Measurements from ENCODE around the gene ARL8B.
A peak's percentile ranks its signal among the peaks of the same experiment; 100 is the strongest.

Gene ARL8B

DNA sequence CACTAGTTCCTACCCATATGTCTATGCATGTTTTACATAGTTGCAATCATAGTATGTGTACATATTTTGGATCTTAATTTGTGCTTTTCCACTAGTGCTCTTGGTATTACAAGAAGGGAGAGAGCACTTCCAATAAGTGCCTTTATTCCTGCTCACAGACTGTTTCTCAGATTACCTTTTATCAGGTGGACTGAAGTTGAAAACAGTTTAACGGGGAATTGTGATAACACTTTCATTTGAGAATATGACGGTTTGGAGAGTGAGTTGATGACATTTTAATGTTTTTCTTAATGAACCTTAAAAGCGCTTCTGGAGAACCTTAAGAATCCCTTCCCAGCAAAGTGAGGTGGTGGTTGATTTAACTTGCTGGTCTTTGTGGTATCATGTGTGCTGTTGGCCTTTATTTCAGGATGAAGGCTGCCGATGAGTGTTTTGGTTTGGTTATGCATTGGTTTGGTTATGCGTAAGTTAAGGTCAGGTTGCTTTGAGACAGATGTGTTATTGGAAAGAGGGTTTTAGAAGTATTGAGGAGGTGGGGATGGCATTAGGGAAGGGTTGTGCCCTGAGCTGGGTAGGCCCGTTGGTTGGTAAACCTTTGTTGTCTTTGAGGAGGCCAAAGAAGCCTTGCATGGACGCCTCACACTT, 68.2 kb downstream of the ARL8B start:
- Histone ChIP-seq H3K4me1 (ENCODE audit: control insufficient read depth, insufficient read depth, low read length) (peaks cover 26% of the 10 kb centered on the region), H3K9ac (ENCODE audit: low read depth, low read length) (no peak overlapping the region), H3K36me3 (ENCODE audit: insufficient read depth, low read length) (peaks cover 5% of the 10 kb centered on the region), H3K27me3 (ENCODE audit: control insufficient read depth, insufficient read depth, low read length) (no peaks in the 10 kb centered on the region), H3K4me3 (ENCODE audit: low read length) (no peak overlapping the region), H3K9me3 (replicated peaks; ENCODE audit: low read length) (no peaks in the 10 kb centered on the region), H3K4me2 (ENCODE audit: low read length) (peak overlapping the region; percentile 91)

DNA sequence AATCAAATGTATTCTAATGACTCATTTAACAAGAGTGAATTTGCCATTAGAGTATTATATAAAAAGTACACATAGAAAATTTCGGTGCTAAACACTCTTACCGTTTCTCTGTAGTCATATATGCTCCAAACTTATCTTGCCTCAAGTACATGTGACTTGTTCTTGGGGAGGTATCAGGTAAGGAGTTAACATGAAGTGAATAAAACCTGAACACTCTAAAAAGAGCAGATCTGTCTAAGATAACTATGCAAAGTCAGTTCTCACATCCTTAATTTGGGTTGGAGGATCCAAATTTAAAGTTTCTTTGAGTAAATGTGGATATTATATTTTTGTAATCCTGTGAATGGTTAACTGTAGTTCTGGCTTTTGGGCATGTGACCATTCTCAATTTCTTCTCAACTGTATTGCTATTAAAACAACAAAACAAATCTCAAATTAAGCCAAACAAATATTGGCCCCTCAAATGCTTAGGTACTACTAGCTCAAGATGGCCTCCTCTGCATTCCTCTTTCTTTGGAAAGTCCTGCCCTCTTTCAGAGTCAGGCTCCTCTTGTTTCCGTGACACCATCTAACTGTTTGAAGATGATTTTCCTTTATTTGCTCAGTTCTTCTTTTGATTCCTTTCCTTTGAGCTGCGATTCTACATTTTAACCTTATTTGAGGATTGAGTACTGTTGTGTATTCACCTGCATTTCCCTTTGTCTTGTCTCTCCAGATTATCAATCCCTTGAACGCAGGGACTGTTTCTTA, 69.6 kb downstream of the ARL8B start:
- Histone ChIP-seq H3K4me3 (ENCODE audit: low read length) (no peak overlapping the region), H3K27me3 (ENCODE audit: control insufficient read depth, insufficient read depth, low read length) (no peaks in the 10 kb centered on the region), H3K36me3 (ENCODE audit: insufficient read depth, low read length) (peaks cover 5% of the 10 kb centered on the region), H3K9ac (ENCODE audit: low read depth, low read length) (no peak overlapping the region), H3K4me1 (ENCODE audit: control insufficient read depth, insufficient read depth, low read length) (peaks cover 31% of the 10 kb centered on the region), H3K4me2 (ENCODE audit: low read length) (no peak overlapping the region), H3K9me3 (replicated peaks; ENCODE audit: low read length) (no peaks in the 10 kb centered on the region)

DNA sequence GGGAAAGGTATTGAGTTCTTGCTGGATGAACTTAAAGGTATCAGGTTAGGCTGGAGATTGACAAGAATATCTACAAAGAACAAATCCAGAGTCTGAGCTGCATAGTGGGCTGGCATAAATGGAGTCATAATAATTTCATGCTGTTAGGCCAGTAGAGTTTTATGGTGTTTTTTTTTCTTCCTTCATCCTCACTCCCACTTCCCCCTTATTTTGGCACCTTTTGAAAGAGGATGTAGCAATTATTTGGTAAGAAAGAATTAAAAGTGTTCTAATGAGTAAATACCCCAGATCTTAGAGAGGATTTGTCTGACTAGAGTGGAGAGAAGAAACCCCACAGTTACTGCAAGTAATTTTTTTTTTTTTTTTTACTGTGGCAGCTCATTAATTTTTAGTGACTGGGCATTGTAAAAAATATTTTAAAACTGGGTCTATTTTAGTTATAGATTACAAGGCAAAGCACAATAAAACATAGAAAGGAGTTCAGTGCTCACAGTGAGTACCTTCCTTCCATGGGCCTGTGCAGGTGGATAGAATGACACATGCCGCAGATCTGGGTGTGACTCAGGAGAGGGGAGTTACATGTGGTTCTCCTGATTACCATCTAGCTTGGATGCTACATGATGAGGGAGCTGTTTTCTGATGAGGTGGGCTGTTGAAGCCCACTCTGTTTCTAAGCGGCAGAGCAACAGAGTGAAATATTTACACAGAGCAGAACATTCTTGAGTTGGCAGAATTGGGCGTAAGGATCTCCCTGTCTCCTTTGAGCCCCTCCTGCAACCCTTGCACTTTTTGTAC, 70.7 kb downstream of the ARL8B start:
- Histone ChIP-seq H3K4me2 (ENCODE audit: low read length) (no peak overlapping the region), H3K4me1 (ENCODE audit: control insufficient read depth, insufficient read depth, low read length) (peaks cover 38% of the 10 kb centered on the region), H3K4me3 (ENCODE audit: low read length) (no peak overlapping the region), H3K36me3 (ENCODE audit: insufficient read depth, low read length) (peaks cover 5% of the 10 kb centered on the region), H3K9ac (ENCODE audit: low read depth, low read length) (no peak overlapping the region), H3K9me3 (replicated peaks; ENCODE audit: low read length) (no peaks in the 10 kb centered on the region), H3K27me3 (ENCODE audit: control insufficient read depth, insufficient read depth, low read length) (no peaks in the 10 kb centered on the region)

DNA sequence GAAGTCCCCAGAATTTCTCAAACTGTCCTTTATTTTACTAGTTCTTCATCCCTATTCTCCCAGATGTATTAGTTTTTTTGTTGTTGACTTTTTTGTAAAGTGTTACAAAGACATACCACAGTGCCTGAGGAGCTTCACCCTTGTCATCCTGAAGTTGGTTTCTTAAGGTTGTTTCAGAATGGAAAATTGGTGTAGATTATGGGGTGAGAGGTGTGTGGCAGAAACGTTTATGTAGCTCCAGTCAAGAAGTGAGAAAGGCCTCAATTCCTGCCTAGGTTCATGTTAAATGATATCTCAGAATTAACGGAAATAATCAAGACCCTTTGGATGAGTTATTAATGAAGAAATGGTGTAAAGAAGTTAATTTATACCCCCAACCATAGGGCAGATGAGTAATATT, 72.2 kb downstream of the ARL8B start:
- Histone ChIP-seq H3K36me3 (ENCODE audit: insufficient read depth, low read length) (peaks cover 5% of the 10 kb centered on the region), H3K4me2 (ENCODE audit: low read length) (peak overlapping the region; percentile 38), H3K27me3 (ENCODE audit: control insufficient read depth, insufficient read depth, low read length) (no peaks in the 10 kb centered on the region), H3K9ac (ENCODE audit: low read depth, low read length) (no peak overlapping the region), H3K4me3 (ENCODE audit: low read length) (no peak overlapping the region), H3K9me3 (replicated peaks; ENCODE audit: low read length) (no peaks in the 10 kb centered on the region), H3K4me1 (ENCODE audit: control insufficient read depth, insufficient read depth, low read length) (peaks cover 35% of the 10 kb centered on the region)

DNA sequence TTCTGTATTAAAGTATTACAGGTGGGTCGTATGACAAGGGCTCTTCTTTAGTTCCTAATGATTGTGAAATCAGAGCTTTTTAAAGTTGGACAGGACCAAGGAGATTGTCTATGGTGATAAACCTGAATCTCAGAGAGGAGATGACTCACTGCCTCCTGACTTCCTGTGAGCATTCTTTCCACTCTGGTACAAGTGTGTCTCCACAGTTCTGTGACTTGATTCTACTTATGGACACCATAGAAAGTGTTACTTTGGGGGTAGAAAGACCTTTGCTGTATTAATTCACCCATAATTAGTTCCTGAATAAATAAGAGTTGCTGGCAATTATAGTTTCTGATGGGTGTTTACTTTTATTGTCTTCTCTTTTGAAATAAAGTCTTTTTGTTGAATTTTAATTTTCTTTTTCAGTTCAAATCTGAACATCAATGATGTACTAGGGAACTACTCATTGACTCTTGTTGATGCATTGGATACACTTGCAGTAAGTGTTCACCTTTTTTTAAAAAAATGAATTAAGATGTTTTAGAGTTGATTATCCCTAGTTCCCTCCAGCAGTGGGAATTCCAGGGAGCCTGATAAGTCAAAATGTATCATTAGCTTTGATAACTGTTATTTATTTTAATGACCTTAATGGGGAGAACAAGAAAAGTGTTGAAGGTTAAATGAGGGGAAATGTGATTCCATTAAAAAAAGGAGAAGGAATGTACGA, 72.9 kb downstream of the ARL8B start:
- H3K4me3 ChIP-seq (ENCODE audit: low read length), result no peak overlapping the region

DNA sequence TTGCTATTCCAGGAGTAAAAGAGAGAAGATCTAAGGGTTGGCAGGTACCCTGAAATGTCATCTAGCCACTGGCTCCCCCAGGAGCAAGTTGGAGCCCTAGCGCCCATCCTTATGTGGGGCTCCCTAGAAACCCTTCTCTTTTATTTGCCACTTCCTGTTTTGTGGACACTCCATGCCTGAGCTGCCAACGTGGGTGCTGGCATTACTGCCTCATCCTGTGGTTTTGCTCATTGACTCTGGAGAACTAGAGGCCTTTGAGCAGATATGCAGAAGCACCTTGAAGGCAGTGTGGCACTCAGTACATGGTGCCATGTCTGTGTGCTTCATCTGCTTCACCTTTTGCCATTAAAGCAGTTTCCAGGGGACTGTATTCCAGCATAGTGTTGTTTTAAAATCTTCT, 73.5 kb downstream of the ARL8B start:
- Histone ChIP-seq H3K4me1 (ENCODE audit: control insufficient read depth, insufficient read depth, low read length) (peaks cover 29% of the 10 kb centered on the region), H3K4me2 (ENCODE audit: low read length) (no peak overlapping the region), H3K9ac (ENCODE audit: low read depth, low read length) (no peak overlapping the region), H3K9me3 (replicated peaks; ENCODE audit: low read length) (no peaks in the 10 kb centered on the region), H3K4me3 (ENCODE audit: low read length) (peak overlapping the region; percentile 43), H3K36me3 (ENCODE audit: insufficient read depth, low read length) (peaks cover 13% of the 10 kb centered on the region), H3K27me3 (ENCODE audit: control insufficient read depth, insufficient read depth, low read length) (no peaks in the 10 kb centered on the region)

More for the DNA sequence above, 72.9 kb downstream of the ARL8B start:
- H3K4me1 ChIP-seq (ENCODE audit: control insufficient read depth, insufficient read depth, low read length), result peaks cover 35% of the 10 kb centered on the region
- no peaks in the 10 kb centered on the region for H3K27me3 ChIP-seq (ENCODE audit: control insufficient read depth, insufficient read depth, low read length)
- H3K9me3 ChIP-seq (replicated peaks; ENCODE audit: low read length), result no peaks in the 10 kb centered on the region
- no peak overlapping the region for H3K9ac ChIP-seq (ENCODE audit: low read depth, low read length)
- peak overlapping the region; percentile 38 for H3K4me2 ChIP-seq (ENCODE audit: low read length)
- H3K36me3 ChIP-seq (ENCODE audit: insufficient read depth, low read length), result peaks cover 9% of the 10 kb centered on the region

DNA sequence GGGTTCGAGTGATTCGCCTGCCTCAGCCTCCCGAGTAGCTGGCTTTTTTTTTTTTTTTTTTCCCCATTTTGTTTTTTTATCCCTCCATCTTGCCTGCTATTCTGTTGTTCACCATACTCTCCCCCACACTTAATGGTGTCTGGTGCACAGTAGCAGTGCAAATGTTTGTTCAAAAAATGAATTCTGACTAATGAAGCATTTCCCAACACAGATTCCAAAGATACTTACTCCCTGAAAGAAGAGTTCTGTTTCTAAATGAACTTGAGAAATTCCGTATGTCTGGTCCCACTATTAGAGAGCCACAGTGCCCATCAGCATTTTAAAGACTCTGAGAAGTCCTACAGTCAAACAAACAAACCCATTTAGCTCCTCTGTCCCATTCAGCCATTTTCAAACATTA, 74.9 kb downstream of the ARL8B start:
- Histone ChIP-seq H3K4me1 (ENCODE audit: control insufficient read depth, insufficient read depth, low read length) (peaks cover 29% of the 10 kb centered on the region), H3K9ac (ENCODE audit: low read depth, low read length) (no peak overlapping the region), H3K36me3 (ENCODE audit: insufficient read depth, low read length) (peaks cover 21% of the 10 kb centered on the region), H3K4me2 (ENCODE audit: low read length) (no peak overlapping the region), H3K4me3 (ENCODE audit: low read length) (no peak overlapping the region), H3K9me3 (replicated peaks; ENCODE audit: low read length) (no peaks in the 10 kb centered on the region), H3K27me3 (ENCODE audit: control insufficient read depth, insufficient read depth, low read length) (no peaks in the 10 kb centered on the region)

DNA sequence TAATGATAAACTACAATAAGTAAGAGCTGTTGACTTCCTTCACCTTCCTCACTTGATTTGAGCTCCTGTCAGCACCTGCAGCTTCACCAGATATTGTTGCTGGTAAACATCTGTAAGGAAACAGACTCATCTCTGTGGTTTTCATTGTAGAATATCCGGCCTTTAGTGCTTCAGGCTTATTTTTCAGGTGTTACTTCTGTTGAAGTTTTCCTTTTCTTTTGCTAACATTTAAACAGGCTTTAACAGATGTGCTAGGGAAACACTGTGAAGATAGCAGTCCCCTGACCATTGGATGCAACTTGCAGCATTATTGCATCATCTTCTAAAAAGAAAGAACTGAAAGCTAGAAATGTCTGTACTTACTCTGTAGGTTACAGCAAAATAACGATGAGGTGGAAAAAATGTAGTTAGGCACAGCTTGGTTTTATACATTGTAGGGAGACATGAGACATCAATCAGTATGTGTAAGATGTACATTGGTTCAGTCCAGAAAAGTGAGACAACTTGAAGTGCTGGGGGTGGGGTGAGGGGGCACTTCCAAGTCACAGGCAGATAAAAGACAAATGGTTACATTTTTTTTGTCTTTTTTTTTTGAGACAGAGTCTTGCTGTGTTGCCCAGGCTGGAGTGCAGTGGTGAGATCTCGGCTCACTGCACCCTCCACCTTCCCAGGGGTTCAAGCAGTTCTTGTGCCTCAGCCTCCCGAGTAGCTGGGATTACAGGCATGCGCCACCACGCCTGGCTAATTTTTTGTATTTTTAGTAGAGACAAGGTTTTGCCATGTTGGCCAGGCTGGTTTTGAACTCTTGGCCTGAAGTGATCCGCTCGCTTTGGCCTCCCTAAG, 75.6 kb downstream of the ARL8B start:
- H3K36me3 ChIP-seq (ENCODE audit: insufficient read depth, low read length), result peaks cover 27% of the 10 kb centered on the region
- H3K9me3 ChIP-seq (replicated peaks; ENCODE audit: low read length), result no peaks in the 10 kb centered on the region
- H3K4me1 ChIP-seq (ENCODE audit: control insufficient read depth, insufficient read depth, low read length), result peaks cover 29% of the 10 kb centered on the region
- no peak overlapping the region for H3K4me3 ChIP-seq (ENCODE audit: low read length)
- no peaks in the 10 kb centered on the region for H3K27me3 ChIP-seq (ENCODE audit: control insufficient read depth, insufficient read depth, low read length)
- H3K9ac ChIP-seq (ENCODE audit: low read depth, low read length), result no peak overlapping the region
- no peak overlapping the region for H3K4me2 ChIP-seq (ENCODE audit: low read length)

DNA sequence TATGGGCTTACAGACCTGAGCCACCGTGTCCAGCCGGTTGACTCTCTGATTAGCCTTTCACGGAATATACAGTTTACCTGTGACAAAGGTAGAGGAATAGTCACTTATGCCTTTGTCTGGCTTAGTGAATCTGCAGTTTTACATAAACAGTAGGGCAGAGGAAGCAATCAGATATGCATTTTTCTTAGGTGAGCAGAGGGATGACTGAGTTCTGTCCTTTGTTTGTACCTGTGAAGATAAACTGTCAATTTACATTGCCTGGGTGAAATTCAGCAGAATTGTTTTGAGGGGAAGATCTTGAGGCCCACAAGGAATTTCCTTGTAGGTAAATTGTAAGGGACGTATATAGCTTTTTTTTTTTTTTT, 76.2 kb downstream of the ARL8B start:
- Histone ChIP-seq H3K36me3 (ENCODE audit: insufficient read depth, low read length) (peaks cover 33% of the 10 kb centered on the region), H3K4me3 (ENCODE audit: low read length) (no peak overlapping the region), H3K27me3 (ENCODE audit: control insufficient read depth, insufficient read depth, low read length) (no peaks in the 10 kb centered on the region), H3K9me3 (replicated peaks; ENCODE audit: low read length) (no peaks in the 10 kb centered on the region), H3K4me2 (ENCODE audit: low read length) (no peak overlapping the region), H3K4me1 (ENCODE audit: control insufficient read depth, insufficient read depth, low read length) (peaks cover 29% of the 10 kb centered on the region), H3K9ac (ENCODE audit: low read depth, low read length) (no peak overlapping the region)

DNA sequence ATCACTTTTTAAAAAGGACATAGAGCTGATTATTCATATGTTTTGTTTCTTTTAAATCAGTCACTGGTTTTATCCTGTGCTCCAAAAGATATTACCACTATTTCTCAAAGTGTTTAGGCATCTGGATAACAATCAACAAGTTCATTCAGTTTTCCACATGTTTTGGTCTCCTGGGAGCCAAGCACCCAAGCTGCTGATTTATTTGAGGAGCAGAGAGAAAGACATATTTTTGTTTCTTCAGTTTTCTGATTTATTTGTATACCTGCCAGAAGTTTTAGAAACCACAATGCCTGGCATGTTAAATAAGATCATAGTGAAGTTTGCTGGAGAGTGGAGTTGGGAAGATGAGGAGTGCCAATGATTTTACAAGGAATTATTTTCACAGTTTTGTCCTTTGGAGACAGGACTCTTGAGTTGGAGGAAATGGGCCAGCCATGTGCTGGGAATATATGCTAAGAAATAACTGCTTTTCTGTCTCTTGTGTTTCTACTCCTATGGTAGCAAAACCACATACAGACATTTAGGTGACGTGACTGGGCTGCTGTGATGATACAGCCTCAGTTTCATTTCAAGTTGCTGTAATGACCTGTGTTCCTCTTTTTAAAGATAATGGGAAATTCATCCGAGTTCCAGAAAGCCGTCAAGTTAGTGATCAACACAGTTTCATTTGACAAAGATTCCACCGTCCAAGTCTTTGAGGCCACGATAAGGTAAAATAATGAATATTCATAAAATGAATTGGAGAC, 77.1 kb downstream of the ARL8B start:
- H3K9ac ChIP-seq (ENCODE audit: low read depth, low read length), result no peak overlapping the region

More for the DNA sequence above, 77.1 kb downstream of the ARL8B start:
- H3K27me3 ChIP-seq (ENCODE audit: control insufficient read depth, insufficient read depth, low read length), result no peaks in the 10 kb centered on the region
- peaks cover 35% of the 10 kb centered on the region for H3K36me3 ChIP-seq (ENCODE audit: insufficient read depth, low read length)
- no peak overlapping the region for H3K4me2 ChIP-seq (ENCODE audit: low read length)
- no peak overlapping the region for H3K4me3 ChIP-seq (ENCODE audit: low read length)
- H3K9me3 ChIP-seq (replicated peaks; ENCODE audit: low read length), result no peaks in the 10 kb centered on the region
- peaks cover 27% of the 10 kb centered on the region for H3K4me1 ChIP-seq (ENCODE audit: control insufficient read depth, insufficient read depth, low read length)

Data from skeletal muscle satellite cell (primary cell).